ENCODE results near the gene GPR62.

The GPR62 gene

DNA sequence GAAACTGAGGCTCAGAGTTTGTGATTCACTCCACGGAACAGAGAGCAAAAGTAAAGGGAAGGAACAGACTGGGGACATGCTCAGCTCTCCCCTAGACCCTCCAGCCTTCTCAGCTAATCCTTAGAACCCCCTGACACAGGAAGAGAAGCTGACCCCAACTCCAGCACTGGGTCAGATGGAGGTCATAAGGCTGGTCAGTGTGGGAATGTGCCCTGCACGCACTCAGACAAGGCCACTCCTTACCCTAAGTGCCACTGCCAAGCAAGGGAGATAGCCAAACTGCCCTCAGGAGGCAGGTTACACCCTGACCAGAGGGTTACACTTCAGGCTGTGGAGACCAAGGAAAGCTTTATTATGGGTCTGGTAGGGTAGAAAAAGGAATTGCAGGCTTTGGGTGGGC is 39.3 kb downstream of the GPR62 start:
- DNase-seq: no peak

DNA sequence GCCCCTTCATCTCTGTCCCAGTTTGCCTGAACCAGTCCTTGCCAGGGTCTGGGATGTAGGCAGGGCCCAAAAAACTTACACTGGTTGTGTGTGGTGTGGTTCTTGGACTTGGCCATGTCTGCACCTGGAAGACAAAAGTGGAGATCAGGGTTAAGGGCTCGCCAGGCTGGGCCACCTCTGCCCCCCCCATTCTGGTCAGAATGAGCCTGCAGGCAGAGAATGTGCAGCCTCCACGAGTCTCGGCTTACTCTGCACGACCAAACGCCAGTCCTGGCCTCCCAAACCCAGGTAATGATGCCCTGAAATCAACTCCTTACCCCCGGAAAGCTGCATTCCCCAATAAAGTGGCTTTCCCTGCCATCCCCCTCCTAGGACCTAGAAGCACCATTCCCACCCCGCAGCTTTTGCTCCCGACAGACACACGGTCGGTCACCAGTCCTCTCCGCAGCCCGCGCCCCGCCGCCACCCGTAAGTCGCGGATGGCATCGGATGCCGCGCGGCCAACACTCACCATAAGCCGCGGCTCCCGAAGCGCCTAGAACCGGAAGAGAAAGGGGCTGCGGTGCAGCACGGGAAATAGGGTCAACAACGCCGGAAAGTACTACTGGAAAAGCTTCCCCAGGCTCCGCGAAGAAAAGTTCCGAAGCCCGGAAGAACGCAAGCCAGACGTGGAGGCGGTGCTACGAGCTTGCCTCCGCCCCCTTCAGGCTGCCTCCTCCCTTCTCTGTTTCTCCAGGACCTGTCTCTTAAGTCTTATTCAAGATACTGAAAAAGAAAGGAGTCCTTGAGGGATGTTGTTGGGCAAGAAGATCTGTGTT is 40.4 kb downstream of the GPR62 start, which contains the start of gene RPL29:
Gene RPL29 (minus strand): TSS at position 550 of the 818 bp plus-strand sequence. CDS start 434 bp downstream, at position 116.
- peak; percentile 98 for DNase-seq

DNA sequence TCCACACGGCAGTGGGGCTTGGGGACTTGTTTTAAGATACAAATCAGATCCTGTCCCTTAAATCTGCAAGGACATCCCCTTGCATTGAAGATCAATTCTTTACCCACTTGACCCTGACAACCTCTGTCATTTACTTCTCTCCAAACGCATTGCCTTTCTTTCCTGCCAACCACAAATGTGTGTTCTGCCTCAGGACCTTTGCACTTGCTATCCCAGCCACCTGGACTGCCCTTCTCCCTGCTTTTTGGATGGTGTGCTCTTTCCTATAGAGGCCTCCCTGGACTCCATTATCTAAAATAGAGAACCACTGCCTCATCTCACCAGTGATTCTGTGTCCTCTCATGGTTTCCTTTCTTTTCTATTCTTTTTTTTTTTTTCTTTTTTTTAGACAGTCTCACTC is 42.0 kb downstream of the GPR62 start:
- DNase-seq: no peak

DNA sequence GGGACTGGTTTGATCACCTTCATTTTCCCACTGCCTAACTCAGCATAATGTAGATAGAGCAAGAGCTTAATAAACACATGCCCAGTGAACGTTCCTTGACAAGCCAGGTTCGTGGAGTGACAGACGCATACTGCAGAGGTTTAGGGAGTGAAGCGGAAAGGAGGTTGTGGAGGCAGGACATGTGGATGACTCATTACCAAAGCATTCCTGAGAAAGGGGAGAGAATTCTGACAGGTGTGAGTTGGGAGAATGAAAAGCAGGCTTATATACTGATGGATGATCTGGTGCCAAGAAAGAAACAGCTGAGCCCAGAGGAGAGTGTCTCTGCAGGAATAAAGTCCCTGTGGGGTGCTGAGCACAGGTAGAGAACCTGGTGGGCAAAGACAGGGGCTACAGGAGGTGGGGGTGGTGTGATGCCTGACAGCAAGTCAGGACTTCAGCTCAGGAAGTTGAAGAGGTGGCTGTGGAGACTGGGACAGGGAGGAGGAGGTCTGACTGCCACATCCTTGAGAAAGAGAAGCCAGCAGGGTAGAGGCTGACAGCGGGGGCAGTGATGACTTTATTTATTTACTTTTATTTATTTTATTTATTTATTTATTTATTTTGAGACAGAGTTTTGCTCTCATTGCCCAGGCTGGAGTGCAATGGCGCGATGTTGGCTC is 42.9 kb downstream of the GPR62 start:
- no peak for DNase-seq

DNA sequence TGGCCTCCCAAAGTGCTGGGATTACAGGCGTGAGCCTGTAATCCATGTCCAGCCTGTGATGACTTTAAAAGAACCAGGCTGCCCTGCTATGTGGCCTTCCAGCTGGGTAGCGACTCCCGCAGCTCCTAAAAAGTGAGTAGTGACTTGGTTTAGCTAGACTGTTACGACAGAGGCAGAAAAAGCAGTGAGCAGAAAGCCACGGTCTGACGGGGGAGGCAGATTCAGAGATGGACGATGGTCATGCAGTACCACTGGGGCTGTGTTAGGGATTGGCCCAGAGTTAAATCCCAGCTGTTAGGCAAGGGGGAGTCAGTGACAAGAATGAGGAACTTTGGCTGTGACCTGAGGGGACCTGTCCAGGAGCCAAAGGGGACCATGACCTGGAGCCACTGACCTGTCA is 43.6 kb downstream of the GPR62 start:
- DNase-seq: no peak

DNA sequence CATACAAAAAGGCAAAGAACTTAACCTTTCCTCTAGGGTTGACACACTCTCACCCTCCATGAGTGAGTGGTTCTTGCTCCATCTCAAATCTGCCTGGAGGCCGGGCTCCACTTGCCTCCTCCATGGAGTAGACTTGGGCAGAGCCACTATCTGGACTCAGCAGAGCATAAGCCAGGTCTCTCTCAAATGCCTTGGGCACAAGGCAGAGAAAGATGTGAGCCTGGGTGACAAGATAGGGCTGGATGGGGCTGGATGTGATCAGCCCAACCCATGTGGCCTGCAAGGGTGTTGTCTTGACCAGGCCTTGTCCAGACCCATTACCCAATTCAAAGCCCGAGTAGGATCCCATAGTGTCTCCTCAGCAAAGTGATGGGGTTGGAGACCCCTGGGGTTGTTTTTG is 44.7 kb downstream of the GPR62 start:
- DNase-seq: no peak

DNA sequence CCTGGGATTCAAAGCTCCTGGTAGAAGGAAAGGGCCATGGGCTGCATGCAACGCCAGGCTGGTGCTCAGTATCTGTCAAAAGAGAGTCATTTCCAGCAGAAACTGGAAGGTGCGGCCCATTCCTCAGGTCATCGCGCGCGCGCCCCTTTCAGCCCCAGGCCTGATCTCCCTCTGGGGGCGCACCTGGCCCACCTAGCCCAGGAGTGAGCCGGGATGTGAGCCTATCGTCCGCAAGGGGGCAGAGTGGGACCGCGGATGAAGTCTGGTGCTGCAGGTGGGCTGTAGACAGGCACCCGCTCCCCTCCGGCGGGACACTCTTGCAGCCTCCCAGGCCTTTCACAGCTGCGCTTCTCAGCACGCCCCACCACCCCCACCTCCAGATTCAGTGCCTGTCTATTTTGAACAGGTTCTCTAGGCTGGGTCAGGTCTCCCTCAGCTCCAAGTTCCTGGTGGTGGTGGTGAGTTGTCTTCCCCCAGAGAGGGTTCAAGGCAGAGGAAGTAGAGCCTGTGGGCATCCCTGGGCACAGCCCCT is 46.3 kb downstream of the GPR62 start:
- peak; percentile 53 to 76 for DNase-seq

DNA sequence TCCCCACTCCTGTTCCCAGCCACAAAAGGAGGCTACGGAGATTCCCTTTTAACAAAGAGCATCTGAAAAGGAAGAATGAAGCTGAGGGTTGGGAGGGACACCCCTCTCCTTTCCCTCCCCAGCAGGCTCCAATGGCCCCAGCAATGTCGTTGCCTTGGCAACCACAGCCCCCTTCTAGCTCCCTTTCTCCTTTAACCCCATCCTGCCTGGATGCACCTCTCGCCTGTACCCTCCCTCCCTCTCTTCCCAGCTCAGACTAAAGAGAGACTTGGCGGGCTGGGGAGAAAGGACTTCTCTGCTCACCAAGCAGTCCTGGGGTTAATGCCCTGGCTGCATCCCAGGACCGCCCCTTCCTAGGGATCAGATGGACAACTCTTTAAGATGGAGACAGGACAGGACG is 47.6 kb downstream of the GPR62 start:
- no peak for DNase-seq

DNA sequence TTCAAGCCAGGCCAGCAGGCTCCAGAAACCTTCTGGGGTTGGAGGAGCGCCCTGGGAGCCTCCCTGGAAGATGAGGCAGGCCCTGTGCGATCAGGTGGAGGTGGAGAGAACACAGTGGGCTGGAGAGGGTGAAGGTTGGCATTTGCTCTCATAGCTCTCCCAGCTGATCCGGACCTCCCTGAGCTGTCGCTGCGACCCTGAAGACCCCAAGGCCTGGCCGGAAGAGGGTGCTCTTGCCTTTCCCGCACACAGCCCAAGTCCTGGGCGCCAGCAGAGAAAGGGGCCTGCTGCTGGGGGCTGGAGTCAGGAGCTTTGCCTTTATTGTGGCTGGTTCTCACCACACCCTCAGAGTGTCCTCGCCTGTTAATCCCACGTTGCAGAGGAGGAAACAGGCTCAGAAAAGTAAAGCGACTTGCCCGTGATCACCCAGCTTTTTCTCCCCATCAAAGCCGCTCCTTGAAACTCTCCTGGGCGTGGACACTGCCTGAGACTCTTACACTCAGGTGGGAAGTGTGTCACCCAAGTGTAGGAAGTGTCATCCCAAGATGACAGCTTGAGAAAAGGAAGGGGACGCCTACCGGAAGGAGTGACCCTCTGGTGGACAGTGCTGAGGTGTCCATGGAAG is 49.1 kb downstream of the GPR62 start:
- peak; percentile 55 to 58 for DNase-seq

DNA sequence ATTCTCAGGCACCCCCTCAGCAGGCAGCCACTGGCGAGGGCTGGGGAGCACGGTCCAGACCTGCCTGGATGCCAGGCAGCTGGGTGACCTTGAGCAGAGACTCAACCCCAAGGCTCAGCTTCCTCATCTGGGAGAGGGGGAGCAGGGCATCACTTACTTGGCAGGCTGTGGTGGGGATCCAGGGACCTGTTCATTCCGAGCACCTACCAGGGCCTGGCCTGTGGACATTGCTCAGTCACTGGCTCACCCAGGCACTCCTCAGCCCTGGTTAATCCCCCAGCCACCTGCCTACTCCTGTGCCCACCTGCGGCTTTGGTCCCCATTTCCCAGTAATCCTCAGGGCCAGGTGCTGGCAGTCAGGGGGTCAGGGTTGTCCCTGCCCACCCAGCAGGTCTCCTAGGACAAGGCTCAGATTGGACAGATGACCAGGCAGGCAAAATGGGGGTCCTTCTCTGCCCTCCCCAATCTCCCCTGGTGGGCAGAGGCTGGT is 49.8 kb downstream of the GPR62 start:
- no peak for DNase-seq

DNA sequence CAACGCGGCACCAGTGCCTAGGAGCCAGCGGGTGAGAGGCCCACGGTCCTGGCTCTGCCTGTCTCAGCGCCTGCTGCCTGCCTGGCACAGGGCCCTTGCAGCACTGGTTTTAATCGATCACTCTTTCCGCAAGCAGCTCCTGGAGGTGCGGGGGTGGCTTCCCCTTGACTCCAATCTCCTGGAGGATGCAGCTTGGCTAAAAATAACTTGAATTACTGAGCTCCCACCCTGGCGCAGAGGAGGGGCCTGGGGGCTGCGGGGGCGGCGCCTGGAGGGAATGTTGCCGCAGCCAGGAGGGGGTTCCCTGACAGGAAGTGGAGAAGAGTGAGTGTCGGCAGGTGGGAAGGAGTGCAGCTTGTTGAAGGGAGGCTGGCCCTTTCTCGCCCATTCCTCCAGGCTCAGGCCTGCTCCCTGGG is 50.4 kb downstream of the GPR62 start:
- peak; percentile 26 to 49 for DNase-seq

DNA sequence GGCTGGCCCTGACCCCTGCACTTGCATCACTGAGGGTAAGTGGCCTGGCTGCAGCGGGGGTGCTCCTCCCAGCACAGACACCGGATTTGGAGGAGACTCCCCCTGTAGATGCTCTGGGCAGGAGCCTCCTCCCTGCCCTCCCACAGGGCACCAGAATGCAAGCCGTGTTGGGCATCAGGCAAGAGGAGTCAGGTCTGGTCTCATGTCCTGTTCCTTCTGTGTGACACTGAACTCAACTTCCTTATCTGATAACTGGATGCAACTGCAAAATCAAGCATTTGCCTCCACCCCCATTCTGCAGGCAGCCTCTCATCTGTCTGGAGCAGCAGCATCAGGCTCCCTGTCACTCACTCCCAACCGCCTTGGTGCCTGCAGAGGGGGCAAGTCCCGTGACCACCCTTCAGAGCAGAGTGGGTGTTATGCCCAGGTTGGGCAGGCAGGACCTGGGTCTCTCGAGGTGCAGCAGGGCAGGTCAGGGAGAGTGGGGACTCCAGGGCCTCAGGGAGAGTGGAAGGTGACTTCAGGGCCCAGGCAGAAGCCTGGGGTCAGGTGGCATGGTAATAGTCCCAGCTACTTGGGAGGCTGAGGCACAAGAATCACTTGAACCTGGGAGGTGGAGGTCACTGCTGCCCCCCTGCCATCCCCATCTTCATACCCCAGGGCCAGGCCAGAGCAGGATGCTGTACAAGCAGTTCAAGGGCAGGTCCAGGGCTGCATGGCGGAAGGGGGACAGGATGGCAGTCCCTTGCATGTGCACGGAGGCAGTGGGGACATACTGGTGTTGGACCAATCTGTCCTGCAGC is 51.0 kb downstream of the GPR62 start:
- DNase-seq: peak; percentile 59 to 67

DNA sequence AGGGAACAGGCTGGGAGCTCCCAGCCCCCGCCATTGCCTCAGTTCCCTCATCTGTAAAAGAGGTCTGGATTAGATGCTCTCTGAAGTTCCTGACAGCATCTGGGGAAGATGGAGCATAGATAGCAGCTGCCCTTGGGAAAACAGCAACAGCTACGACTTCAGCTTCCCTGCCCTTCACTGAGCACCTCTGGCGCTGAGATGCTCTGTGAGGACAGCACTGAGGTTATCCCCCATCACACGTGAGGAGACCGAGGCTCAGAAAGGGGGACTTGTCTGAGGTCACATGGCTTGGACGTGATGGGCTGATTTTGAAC is 51.6 kb downstream of the GPR62 start:
- DNase-seq: no peak
